DND-41 (cell line): ENCODE measurements around the gene ARMC9.

Experiments used
- ATAC-seq: fragments of 200-7000 bp; cut with Tn5 transposase; 3 replicates; pipeline ENCODE4 v1.9.1; 2021; ENCODE audit warnings: low read depth; ENCODE audit not compliant: insufficient read depth
- DNase-seq: peaks from one replicate; pipeline ENCODE4 v3.0.0-alpha.2; 2020
- H2AFZ ChIP-seq: 2 replicates; pipeline ENCODE4 v1.6.0; 2012; ENCODE audit warnings: low read depth, low read length
- H3K27ac ChIP-seq: 2 replicates; pipeline ENCODE4 v1.5.1; 2012; ENCODE audit warnings: low read length, inconsistent platforms
- H3K27me3 ChIP-seq: fragments of 200-600 bp; sonication (generic); 2 replicates; pipeline ENCODE4 v1.6.0; 2012; ENCODE audit warnings: low read length, mild to moderate bottlenecking, inconsistent platforms; ENCODE audit not compliant: insufficient read depth, poor library complexity
- H3K36me3 ChIP-seq: 2 replicates; pipeline ENCODE4 v1.5.1; 2012; ENCODE audit warnings: low read length, inconsistent platforms; ENCODE audit not compliant: insufficient read depth
- H3K4me1 ChIP-seq: 2 replicates; pipeline ENCODE4 v1.5.1; 2012; ENCODE audit warnings: mild to moderate bottlenecking, low read length; ENCODE audit not compliant: insufficient read depth
- H3K4me2 ChIP-seq: 2 replicates; pipeline ENCODE4 v1.6.0; 2012; ENCODE audit warnings: mild to moderate bottlenecking, moderate library complexity, low read length, inconsistent platforms; ENCODE audit not compliant: insufficient read depth
- H3K4me3 ChIP-seq, 2 experiments: fragments of 200-600 bp in 1 of 2; shearing (Covaris generic) in 1 of 2; 2 replicates each; pipeline ENCODE4 v1.5.1; 2012 to 2016; ENCODE audit warnings: inconsistent platforms in 2 of 2, low read length in 2 of 2, mild to moderate bottlenecking in 2 of 2, low read depth in 1 of 2, moderate library complexity in 1 of 2
- H3K79me2 ChIP-seq: 2 replicates; pipeline ENCODE4 v1.6.0; 2012; ENCODE audit warnings: low read length, inconsistent platforms; ENCODE audit not compliant: insufficient read depth
- H3K9ac ChIP-seq: 2 replicates; pipeline ENCODE4 v1.6.0; 2012; ENCODE audit warnings: low read depth, mild to moderate bottlenecking, inconsistent platforms, low read length, moderate library complexity
- H3K9me3 ChIP-seq: 2 replicates; pipeline ENCODE4 v1.5.1; 2012; ENCODE audit warnings: low read length, moderate library complexity, mild to moderate bottlenecking, inconsistent platforms; ENCODE audit not compliant: insufficient read depth, severe bottlenecking
- H4K20me1 ChIP-seq: 2 replicates; pipeline ENCODE4 v1.6.0; 2012; ENCODE audit warnings: low read length; ENCODE audit not compliant: insufficient read depth
- EZH2 ChIP-seq: IDR thresholded peaks from 3 replicates; pipeline ENCODE4 v1.6.1; 2012; ENCODE audit warnings: borderline replicate concordance, low read depth, mild to moderate bottlenecking, moderate library complexity, low read length, inconsistent platforms; ENCODE audit not compliant: severe bottlenecking
- TF ChIP-seq, protein P1 (sequence below): IDR thresholded peaks from 2 replicates; pipeline ENCODE4 v1.5.1; 2012; ENCODE audit warnings: borderline replicate concordance, low read length, moderate library complexity, mild to moderate bottlenecking; ENCODE audit not compliant: poor library complexity, severe bottlenecking; ENCODE audit errors: extremely low read depth

The ARMC9 gene

DNA sequence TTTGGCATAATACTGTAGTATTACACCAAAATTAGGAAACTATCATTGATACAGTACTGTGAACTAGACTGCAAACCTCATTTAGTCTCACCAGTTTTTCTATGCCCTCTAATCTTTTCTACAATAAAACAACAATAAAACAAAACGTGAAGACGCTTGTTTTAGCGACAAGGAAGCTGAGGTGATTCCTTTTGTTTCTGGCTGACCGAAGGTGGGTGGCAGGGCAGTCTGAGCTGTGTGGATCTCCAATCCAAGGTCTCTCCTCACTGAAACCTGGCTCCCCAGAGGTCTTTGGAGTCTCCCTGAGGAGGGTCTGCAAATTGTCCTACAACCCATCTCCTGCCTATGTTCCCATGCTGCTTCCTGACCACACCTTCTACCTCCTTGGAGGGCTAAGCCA, 59.3 kb downstream of the ARMC9 start:
- no peak for ATAC-seq
- H3K4me3 ChIP-seq, result no peak overlapping the region
- H3K4me2 ChIP-seq, result no peak overlapping the region
- no peak for TF ChIP-seq EZH2
- TF ChIP-seq, protein P1, sequence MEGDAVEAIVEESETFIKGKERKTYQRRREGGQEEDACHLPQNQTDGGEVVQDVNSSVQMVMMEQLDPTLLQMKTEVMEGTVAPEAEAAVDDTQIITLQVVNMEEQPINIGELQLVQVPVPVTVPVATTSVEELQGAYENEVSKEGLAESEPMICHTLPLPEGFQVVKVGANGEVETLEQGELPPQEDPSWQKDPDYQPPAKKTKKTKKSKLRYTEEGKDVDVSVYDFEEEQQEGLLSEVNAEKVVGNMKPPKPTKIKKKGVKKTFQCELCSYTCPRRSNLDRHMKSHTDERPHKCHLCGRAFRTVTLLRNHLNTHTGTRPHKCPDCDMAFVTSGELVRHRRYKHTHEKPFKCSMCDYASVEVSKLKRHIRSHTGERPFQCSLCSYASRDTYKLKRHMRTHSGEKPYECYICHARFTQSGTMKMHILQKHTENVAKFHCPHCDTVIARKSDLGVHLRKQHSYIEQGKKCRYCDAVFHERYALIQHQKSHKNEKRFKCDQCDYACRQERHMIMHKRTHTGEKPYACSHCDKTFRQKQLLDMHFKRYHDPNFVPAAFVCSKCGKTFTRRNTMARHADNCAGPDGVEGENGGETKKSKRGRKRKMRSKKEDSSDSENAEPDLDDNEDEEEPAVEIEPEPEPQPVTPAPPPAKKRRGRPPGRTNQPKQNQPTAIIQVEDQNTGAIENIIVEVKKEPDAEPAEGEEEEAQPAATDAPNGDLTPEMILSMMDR, result no peak
- no peak overlapping the region for H2AFZ ChIP-seq
- H3K9ac ChIP-seq, result no peak overlapping the region
- no peaks in the 10 kb centered on the region for H3K79me2 ChIP-seq
- H3K36me3 ChIP-seq, result no peaks in the 10 kb centered on the region
- peaks cover 19% of the 10 kb centered on the region for H3K4me1 ChIP-seq
- peaks cover 5% of the 10 kb centered on the region for H3K27me3 ChIP-seq
- no peak overlapping the region for H3K27ac ChIP-seq
- peaks cover 44% of the 10 kb centered on the region for H4K20me1 ChIP-seq
- H3K9me3 ChIP-seq, result no peaks in the 10 kb centered on the region
- DNase-seq, result no peak

DNA sequence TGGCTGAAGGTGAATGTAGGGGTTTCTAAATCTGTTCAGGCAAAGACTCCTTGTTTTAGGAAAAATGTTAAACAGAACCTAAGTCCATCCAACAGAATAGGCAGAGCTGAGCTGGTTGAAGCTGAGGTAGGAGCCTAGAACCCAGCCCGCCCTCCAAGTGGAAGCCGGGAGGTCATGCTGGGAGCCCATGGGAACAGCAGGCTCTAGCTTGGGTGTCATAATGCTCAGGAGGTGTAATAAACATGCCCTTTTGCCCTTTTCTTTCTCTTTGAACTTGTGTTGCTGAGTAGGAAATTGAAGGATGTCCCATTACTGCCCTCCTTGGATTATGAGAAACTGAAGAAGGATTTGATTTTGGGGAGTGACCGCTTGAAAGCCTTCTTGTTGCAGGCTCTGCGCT, 60.3 kb downstream of the ARMC9 start:
- Histone ChIP-seq H3K9me3 (no peaks in the 10 kb centered on the region), H3K4me1 (peaks cover 19% of the 10 kb centered on the region), H4K20me1 (peaks cover 44% of the 10 kb centered on the region), H2AFZ (no peak overlapping the region), H3K79me2 (no peaks in the 10 kb centered on the region), H3K27ac (no peak overlapping the region), H3K4me3 (no peak overlapping the region), H3K9ac (no peak overlapping the region), H3K4me2 (peak overlapping the region; percentile 29; the same call in 1 of the 2 replicates), H3K27me3 (peaks cover 5% of the 10 kb centered on the region), H3K36me3 (no peaks in the 10 kb centered on the region)
- ATAC-seq (peak; percentile 39), DNase-seq (no peak)
- TF ChIP-seq EZH2, result no peak

DNA sequence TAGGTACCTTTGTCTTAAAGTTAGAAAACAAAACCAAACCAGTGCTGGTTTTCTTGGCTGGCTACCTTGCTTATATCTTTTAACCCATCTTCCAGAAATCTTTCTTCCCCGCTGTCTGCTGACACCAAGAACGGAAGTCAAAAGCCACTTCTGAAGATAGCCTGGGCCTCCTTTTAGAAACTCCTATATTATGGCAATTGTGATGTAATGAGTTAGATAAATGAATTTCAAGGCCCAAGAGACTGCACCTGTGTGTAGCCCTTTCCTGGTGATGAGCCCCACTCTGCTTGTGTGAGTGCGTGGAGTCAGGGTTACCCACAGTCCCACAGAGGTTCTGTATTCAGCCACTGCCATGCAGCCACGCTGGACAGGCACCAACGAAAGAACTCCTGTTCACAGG, 60.7 kb downstream of the ARMC9 start:
- peaks cover 5% of the 10 kb centered on the region for H3K27me3 ChIP-seq

DNA sequence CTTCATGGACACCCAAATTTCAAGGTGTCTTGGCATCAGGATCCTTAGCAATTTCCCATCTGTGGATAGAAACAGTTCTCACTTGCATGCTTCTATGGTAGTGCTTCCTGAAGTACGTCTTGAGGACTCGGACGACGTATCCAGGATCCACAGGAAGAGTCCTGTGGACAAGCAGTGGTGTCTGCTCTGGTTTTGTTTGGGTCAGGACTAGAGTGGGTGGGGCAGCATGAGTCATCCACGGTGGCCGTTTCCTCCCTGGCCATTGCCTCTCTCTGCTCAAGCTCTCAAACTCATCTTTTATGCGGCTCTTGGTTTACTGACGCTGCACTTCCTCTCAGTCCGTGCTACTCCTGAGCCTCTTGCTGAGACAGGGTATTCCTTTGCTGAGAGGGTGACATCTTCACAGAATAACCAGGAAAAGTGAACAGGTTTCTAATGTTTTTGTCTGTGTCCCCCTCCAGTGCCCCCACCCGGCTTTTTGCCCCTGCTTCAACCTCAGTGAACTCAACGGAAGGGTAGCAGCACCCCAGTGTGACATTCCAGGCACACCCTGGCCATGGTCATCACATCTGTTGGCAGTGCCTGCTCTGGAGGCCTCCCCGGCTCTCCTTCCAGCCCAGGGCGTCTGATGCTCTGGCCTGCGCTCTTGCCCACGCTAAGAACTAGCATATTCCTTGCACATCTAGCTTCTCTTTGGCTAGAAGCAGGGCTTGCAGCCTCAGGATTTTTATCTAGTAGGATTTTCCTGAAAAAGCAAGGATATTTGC, 62.2 kb downstream of the ARMC9 start:
- no peak overlapping the region for H3K4me3 ChIP-seq
- H4K20me1 ChIP-seq, result peaks cover 44% of the 10 kb centered on the region
- TF ChIP-seq, protein P1, result no peak
- no peak for TF ChIP-seq EZH2
- H3K27ac ChIP-seq, result no peak overlapping the region
- no peaks in the 10 kb centered on the region for H3K36me3 ChIP-seq
- no peak overlapping the region for H3K9ac ChIP-seq
- H3K79me2 ChIP-seq, result no peaks in the 10 kb centered on the region
- ATAC-seq (no peak), DNase-seq (no peak)
- H2AFZ ChIP-seq, result no peak overlapping the region
- H3K4me1 ChIP-seq, result peaks cover 19% of the 10 kb centered on the region
- H3K27me3 ChIP-seq, result peaks cover 5% of the 10 kb centered on the region
- H3K4me2 ChIP-seq, result no peak overlapping the region
- no peaks in the 10 kb centered on the region for H3K9me3 ChIP-seq

More for the DNA sequence above, 60.7 kb downstream of the ARMC9 start:
- Histone ChIP-seq H3K27ac (no peak overlapping the region), H3K36me3 (no peaks in the 10 kb centered on the region), H2AFZ (no peak overlapping the region), H3K4me1 (peaks cover 19% of the 10 kb centered on the region), H4K20me1 (peaks cover 44% of the 10 kb centered on the region), H3K79me2 (no peaks in the 10 kb centered on the region), H3K4me2 (peak overlapping the region; percentile 29; the same call in 1 of the 2 replicates), H3K4me3 (no peak overlapping the region), H3K9ac (no peak overlapping the region), H3K9me3 (no peaks in the 10 kb centered on the region)
- DNase-seq, result peak; percentile 73
- TF ChIP-seq, protein P1, result no peak
- no peak for TF ChIP-seq EZH2
- peak; percentile 95 for ATAC-seq
